Thoracic aorta (tissue), 2 donors: ENCODE measurements around the gene FNDC3B. TPM values are rescaled to one million over a fixed set of nuclear protein-coding genes. Genes with fewer than 3 reads are reported as not detected.

Experiments used
- ATAC-seq: fragments of 150-250 bp; one replicate; pipeline ENCODE4 v1.8.0; 2017; ENCODE audit warnings: low read depth; ENCODE audit not compliant: insufficient number of reproducible peaks, low FRiP score
- DNase-seq: peaks from one replicate; pipeline ENCODE4 v3.0.0-alpha.2; 2020; ENCODE audit warnings: low spot score
- H3K27ac ChIP-seq, 2 donors: fragments of 200-600 bp; sonication (generic); 1 replicate in 1 of 2; 2 replicates in 1 of 2; pipeline ENCODE4 v1.5.1; 2016; ENCODE audit warnings: mild to moderate bottlenecking in 2 of 2, moderate library complexity in 2 of 2
- H3K27me3 ChIP-seq: fragments of 200-600 bp; sonication (generic); replicated peaks from 2 replicates; pipeline ENCODE4 v1.6.0; 2016; ENCODE audit warnings: mild to moderate bottlenecking; ENCODE audit not compliant: insufficient read depth
- H3K36me3 ChIP-seq: fragments of 200-600 bp; sonication (generic); one replicate; pipeline ENCODE4 v1.5.1; 2016
- H3K4me1 ChIP-seq, 2 donors: fragments of 200-600 bp; sonication (generic); 1 replicate in 1 of 2; 2 replicates in 1 of 2; pipeline versions ENCODE4 v1.5.1 to v1.6.0; 2016; ENCODE audit warnings: low read depth in 2 of 2, mild to moderate bottlenecking in 1 of 2; ENCODE audit not compliant: control insufficient read depth in 1 of 2
- H3K4me3 ChIP-seq: fragments of 200-600 bp; sonication (generic); 2 replicates; pipeline ENCODE4 v1.5.1; 2016; ENCODE audit warnings: mild to moderate bottlenecking
- H3K9me3 ChIP-seq: fragments of 200-600 bp; sonication (generic); 2 replicates; pipeline ENCODE4 v1.5.1; 2016
- CTCF ChIP-seq: fragments of 200-600 bp; sonication (generic); IDR thresholded peaks from one replicate; pipeline ENCODE4 v1.5.1; 2019; ENCODE audit warnings: antibody characterized with exemption
- total RNA-seq, 2 donors: library from RNA; depleted of rRNA; stranded (reverse); fragments of >200 nt; gene quantifications; one replicate each; pipeline versions ENCODE4 v1.1.0 to v1.2.3, GENCODE V29; 2016

Gene FNDC3B
- total RNA-seq, 2 donors from 2014 or later, result 113 to 163 TPM

- Histone ChIP-seq H3K4me1 (peaks cover 0 to 17% of the 10 kb centered on the region in 2 donors), H3K27me3 (no peaks in the 10 kb centered on the region), H3K27ac (no peak overlapping the region), H3K9me3 (no peaks in the 10 kb centered on the region), H3K4me3 (no peak overlapping the region), H3K36me3 (peaks cover 6% of the 10 kb centered on the region)
- ATAC-seq (no peak), DNase-seq (no peak)
- no peak for TF ChIP-seq CTCF
Observed at GRCh38 chr3:172296975-172297332, 257.6 kb downstream of the FNDC3B start.

- Histone ChIP-seq H3K4me1 (peaks cover 5 to 14% of the 10 kb centered on the region in 2 donors), H3K36me3 (peaks cover 6% of the 10 kb centered on the region), H3K27me3 (no peaks in the 10 kb centered on the region), H3K9me3 (no peaks in the 10 kb centered on the region), H3K27ac (no peak overlapping the region), H3K4me3 (no peak overlapping the region)
- no peak for ATAC-seq
- DNase-seq, result no peak
- no peak for TF ChIP-seq CTCF
Observed at GRCh38 chr3:172298247-172298646, 258.9 kb downstream of the FNDC3B start.

- H3K9me3 ChIP-seq, result no peaks in the 10 kb centered on the region
- no peak overlapping the region for H3K27ac ChIP-seq
- no peak for DNase-seq
- peaks cover 5 to 24% of the 10 kb centered on the region in 2 donors for H3K4me1 ChIP-seq
- H3K4me3 ChIP-seq, result no peak overlapping the region
- no peak for TF ChIP-seq CTCF
- H3K27me3 ChIP-seq, result no peaks in the 10 kb centered on the region
- H3K36me3 ChIP-seq, result peaks cover 6% of the 10 kb centered on the region
- no peak for ATAC-seq
Observed at GRCh38 chr3:172300187-172300586, 260.8 kb downstream of the FNDC3B start.

- H3K36me3 ChIP-seq, result peaks cover 6% of the 10 kb centered on the region
- no peak for TF ChIP-seq CTCF
- no peaks in the 10 kb centered on the region for H3K27me3 ChIP-seq
- no peaks in the 10 kb centered on the region for H3K9me3 ChIP-seq
- H3K4me3 ChIP-seq, result no peak overlapping the region
- peaks cover 5 to 31% of the 10 kb centered on the region in 2 donors for H3K4me1 ChIP-seq
- ATAC-seq (no peak), DNase-seq (no peak)
- no peak overlapping the region for H3K27ac ChIP-seq
Observed at GRCh38 chr3:172300862-172301261, 261.5 kb downstream of the FNDC3B start.

GRCh38 chr3:172302203-172302602 lies 262.8 kb downstream of the FNDC3B start:
- TF ChIP-seq CTCF, result no peak
- H3K4me3 ChIP-seq, result no peak overlapping the region
- ATAC-seq (no peak), DNase-seq (no peak)
- H3K4me1 ChIP-seq, result peaks cover 5 to 42% of the 10 kb centered on the region in 2 donors
- H3K36me3 ChIP-seq, result no peaks in the 10 kb centered on the region
- no peaks in the 10 kb centered on the region for H3K9me3 ChIP-seq
- no peaks in the 10 kb centered on the region for H3K27me3 ChIP-seq
- H3K27ac ChIP-seq, result no peak overlapping the region
